ENCODE data around the gene PLA2G12A. TPM values are rescaled to one million over a fixed set of nuclear protein-coding genes. Genes with fewer than 3 reads are reported as not detected.

Gene PLA2G12A
- total RNA-seq, 1 experiment from 2014 or later = 37.9 TPM

DNA sequence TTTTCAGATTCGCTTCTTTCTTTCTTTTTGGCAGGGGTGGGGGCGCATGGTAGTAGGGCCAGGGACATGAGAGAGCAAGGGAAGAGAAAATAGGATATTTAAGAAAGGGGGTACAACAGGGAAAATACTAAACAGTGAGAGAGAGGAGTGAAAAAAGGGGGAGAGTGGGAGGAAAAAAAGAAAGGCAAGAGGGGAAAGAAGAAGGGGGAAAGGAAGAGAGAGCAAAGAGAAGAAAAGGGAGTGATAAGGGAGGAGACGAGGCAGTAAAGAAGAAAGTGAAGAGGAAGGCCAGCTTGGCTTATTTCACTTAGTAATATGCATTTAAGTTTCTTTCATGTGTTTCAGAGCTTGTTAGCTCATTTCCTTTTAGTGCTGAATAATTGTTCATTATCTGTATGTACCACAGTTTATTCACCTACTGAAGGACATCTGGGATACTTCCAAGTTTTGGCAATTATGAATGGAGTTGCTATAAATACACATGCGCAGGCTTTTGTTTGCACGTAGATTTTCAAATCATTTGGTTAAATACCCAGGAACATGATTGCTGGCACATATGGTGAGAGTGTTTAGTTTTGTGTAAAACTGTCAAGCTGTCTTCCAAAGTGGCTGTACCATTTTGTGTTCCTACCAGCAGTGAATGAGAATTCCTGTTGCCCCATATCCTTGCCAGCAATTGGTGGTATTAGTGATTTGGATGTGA is 63.9 kb downstream of the PLA2G12A start:
- ChIA-PET POLR2A (no interaction called here), RAD21 (ENCODE audit: low non-redundant PET in 1 of 2, low total read pairs in 2 of 2, uncharacterized antibody in 2 of 2, unreplicated experiment in 2 of 2) (no interaction called here), CTCF (no interaction called here)
- Histone ChIP-seq H3K9ac (ENCODE audit: low read length) (no peak overlapping the region), H3K4me3 (replicated peaks in 1 of 2; ENCODE audit: low read depth in 1 of 2, low read length in 2 of 2) (no peak overlapping the region), H3K27me3 (ENCODE audit: insufficient read depth, low read length) (no peaks in the 10 kb centered on the region), H3K9me2 (ENCODE audit: insufficient read depth) (no peaks in the 10 kb centered on the region), H3K4me1 (ENCODE audit: control insufficient read depth in 1 of 2, insufficient read depth in 2 of 2, low read length in 2 of 2) (no peaks in the 10 kb centered on the region), H3K9me3 (ENCODE audit: control insufficient read depth in 1 of 2, insufficient read depth in 1 of 2, low read depth in 1 of 2, low read length in 2 of 2) (no peaks in the 10 kb centered on the region), H4K20me1 (ENCODE audit: insufficient read depth) (no peaks in the 10 kb centered on the region), H3K36me3 (ENCODE audit: control insufficient read depth in 1 of 2, insufficient read depth in 2 of 2, low read length in 2 of 2) (no peaks in the 10 kb centered on the region), H3K27ac (ENCODE audit: low read depth, low read length) (no peak overlapping the region), H3K4me2 (ENCODE audit: low read length) (no peak overlapping the region), H3K79me2 (ENCODE audit: insufficient read depth, low read length) (no peaks in the 10 kb centered on the region), H2AFZ (ENCODE audit: low read depth, low read length, poor library complexity, severe bottlenecking) (no peak overlapping the region)
- TF ChIP-seq ZNF274 (IDR thresholded peaks at IDR 0.05; ENCODE audit: low read depth, low read length) (no peak), POLR2A (IDR thresholded peaks at IDR 0.05; ENCODE audit: borderline replicate concordance, extremely low read depth, insufficient read depth, insufficient read length) (no peak), ZFX (IDR thresholded peaks at IDR 0.05) (no peak), SRF (IDR thresholded peaks at IDR 0.05; ENCODE audit: low read depth) (no peak), CEBPB (IDR thresholded peaks at IDR 0.05; ENCODE audit: low read depth) (no peak), EZH2 (IDR thresholded peaks at IDR 0.05) (no peak), FOSL1 (IDR thresholded peaks at IDR 0.05; ENCODE audit: low read depth) (no peak), RAD21 (IDR thresholded peaks at IDR 0.05; ENCODE audit: low read depth) (no peak), ATF3 (IDR thresholded peaks at IDR 0.05) (no peak), CTCF (IDR thresholded peaks at IDR 0.05 in 2 of 3, conservative IDR thresholded peaks at IDR 0.05 in 1 of 3; ENCODE audit: borderline replicate concordance in 1 of 3, insufficient read depth in 1 of 3, low read depth in 2 of 3, low read length in 2 of 3) (no peak), POLR2AphosphoS5 (IDR thresholded peaks at IDR 0.05; ENCODE audit: low read depth, low read length) (no peak), EZH2phosphoT487 (IDR thresholded peaks at IDR 0.05; ENCODE audit: borderline replicate concordance) (no peak), TCF7L2 (IDR thresholded peaks at IDR 0.05; ENCODE audit: borderline replicate concordance, extremely low read depth, insufficient read depth, insufficient read length) (no peak)
- TF ChIP-seq, protein P1, sequence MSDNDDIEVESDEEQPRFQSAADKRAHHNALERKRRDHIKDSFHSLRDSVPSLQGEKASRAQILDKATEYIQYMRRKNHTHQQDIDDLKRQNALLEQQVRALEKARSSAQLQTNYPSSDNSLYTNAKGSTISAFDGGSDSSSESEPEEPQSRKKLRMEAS (IDR thresholded peaks at IDR 0.05) = no peak
- TF ChIP-seq, protein P2, sequence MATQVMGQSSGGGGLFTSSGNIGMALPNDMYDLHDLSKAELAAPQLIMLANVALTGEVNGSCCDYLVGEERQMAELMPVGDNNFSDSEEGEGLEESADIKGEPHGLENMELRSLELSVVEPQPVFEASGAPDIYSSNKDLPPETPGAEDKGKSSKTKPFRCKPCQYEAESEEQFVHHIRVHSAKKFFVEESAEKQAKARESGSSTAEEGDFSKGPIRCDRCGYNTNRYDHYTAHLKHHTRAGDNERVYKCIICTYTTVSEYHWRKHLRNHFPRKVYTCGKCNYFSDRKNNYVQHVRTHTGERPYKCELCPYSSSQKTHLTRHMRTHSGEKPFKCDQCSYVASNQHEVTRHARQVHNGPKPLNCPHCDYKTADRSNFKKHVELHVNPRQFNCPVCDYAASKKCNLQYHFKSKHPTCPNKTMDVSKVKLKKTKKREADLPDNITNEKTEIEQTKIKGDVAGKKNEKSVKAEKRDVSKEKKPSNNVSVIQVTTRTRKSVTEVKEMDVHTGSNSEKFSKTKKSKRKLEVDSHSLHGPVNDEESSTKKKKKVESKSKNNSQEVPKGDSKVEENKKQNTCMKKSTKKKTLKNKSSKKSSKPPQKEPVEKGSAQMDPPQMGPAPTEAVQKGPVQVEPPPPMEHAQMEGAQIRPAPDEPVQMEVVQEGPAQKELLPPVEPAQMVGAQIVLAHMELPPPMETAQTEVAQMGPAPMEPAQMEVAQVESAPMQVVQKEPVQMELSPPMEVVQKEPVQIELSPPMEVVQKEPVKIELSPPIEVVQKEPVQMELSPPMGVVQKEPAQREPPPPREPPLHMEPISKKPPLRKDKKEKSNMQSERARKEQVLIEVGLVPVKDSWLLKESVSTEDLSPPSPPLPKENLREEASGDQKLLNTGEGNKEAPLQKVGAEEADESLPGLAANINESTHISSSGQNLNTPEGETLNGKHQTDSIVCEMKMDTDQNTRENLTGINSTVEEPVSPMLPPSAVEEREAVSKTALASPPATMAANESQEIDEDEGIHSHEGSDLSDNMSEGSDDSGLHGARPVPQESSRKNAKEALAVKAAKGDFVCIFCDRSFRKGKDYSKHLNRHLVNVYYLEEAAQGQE (IDR thresholded peaks at IDR 0.05; ENCODE audit: low read depth) = no peak
- no peak for DNase-seq (ENCODE audit: low read depth, low spot score)
- ATAC-seq = no peak
- intact Hi-C loops (cut with micrococcal nuclease) = no loop called here
- no TSS peak for BruUV-seq (replicated peaks)

All from HCT116 (cell line).